ENCODE measurements around the gene MLC1.

MLC1 gene

DNA sequence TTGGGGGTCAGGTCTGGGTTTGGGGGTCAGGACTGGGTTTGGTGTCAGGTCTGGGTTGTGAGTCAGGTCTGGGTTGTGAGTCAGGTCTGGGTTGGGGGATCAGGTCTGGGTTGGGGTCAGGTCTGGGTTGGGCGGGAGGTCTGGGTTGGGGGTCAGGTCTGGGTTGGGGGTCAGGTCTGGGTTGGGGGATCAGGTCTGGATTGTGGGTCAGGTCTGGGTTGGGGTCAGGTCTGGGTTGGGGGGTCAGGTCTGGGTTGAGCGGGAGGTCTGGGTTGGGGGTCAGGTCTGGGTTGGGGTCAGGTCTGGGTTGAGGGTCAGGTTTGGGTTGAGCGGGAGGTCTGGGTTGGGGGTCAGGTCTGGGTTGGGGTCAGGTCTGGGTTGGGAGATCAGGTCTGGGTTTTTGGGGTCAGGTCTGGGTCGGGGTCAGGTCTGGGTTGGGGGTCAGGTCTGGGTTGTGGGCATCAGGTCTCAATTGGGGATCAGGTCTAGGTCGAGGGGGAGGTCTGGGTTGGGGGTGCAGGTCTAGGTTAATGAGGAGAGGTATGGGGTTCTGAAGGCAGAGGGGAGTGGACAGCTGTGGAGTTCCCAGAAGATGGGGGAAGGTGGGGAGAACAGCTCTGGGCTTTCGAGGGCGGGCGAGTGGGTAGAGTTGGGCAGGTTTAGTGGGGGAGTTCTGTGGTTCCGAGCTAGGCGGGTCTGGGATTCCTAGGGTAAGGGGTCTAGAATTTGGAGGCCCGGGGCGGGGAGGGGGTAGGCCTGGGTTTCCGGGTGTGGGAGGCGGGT is 27.8 kb downstream of the MLC1 start:
- no peak for DNase-seq

GRCh38 chr22:50056214-50056972 is 28.8 kb downstream of the MLC1 start:
- DNase-seq, result no peak

DNA sequence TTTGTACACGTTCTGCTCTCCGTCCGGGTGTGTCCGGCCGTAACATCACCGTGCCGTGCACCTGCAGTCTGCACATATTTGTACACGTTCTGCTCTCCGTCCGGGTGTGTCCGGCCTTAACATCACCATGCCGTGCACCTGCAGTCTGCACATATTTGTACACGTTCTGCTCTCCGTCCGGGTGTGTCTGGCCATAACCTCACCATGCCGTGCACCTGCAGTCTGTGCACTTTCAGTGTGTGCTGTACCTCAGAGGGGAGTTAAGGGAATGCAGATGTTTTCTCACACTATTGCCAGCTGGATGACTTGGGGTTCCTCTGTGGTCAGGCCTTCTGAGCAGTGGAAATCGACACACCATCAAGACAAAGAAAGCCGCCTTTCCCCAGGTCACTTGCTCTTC is 31.4 kb downstream of the MLC1 start:
- no peak for DNase-seq

GRCh38 chr22:50051930-50052329 is 33.3 kb downstream of the MLC1 start:
- no peak for DNase-seq

- DNase-seq, result no peak
Observed at GRCh38 chr22:50049299-50050195, 35.7 kb downstream of the MLC1 start.

GRCh38 chr22:50048836-50049235 is 36.4 kb downstream of the MLC1 start:
- no peak for DNase-seq

DNA sequence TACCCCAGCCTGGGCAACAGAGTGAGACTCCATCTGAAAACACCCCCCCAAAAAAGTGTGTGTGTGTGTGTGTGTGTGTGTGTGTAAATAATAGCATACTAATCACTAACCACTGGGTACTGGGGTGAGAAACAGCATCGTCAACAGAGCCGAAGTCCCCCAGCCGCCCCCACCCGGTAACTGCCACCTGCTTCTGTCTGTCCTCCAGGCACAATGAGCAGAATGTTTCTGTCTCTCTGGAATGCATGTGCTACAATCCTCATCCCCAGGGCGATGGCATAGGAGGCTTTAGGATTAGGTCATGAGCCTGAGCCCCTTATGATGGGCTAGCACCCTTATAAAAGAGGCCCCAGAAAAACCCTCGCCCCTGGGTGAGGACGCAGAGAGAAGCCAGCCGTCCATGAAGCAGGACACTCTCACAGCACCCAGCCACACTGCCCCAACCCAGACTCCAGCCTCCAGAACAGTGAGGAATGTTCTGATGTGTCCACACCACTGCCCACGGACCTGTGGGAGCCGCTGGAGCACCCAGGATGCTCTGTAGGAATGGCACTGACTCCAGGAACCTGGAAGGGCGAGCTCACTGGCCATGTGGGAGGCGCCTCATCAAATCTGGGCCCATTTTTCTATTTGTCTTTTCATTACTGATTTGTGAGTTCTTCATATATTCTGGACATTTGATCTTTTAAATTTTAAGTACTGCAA is 37.0 kb downstream of the MLC1 start:
- DNase-seq, result no peak

DNA sequence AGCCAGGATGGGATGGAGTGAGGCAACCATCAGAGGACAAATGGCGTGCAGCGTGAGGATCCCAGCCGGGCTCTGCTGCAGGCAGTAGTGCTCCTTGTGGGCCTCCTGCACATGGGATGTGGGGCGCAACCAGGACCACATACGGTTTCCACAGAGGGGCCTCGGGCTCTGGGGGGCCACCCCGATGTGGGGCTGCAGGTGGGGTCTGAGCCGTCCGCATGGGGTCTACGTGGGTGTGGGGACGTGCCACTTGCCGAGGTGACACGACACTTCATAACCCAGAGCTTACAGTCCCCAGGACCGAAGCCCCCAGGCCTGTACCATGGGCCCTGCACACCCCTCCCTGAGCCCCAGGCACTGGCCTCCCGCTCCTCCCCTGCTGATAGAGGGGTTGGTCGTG is 37.9 kb downstream of the MLC1 start:
- no peak for DNase-seq

DNA sequence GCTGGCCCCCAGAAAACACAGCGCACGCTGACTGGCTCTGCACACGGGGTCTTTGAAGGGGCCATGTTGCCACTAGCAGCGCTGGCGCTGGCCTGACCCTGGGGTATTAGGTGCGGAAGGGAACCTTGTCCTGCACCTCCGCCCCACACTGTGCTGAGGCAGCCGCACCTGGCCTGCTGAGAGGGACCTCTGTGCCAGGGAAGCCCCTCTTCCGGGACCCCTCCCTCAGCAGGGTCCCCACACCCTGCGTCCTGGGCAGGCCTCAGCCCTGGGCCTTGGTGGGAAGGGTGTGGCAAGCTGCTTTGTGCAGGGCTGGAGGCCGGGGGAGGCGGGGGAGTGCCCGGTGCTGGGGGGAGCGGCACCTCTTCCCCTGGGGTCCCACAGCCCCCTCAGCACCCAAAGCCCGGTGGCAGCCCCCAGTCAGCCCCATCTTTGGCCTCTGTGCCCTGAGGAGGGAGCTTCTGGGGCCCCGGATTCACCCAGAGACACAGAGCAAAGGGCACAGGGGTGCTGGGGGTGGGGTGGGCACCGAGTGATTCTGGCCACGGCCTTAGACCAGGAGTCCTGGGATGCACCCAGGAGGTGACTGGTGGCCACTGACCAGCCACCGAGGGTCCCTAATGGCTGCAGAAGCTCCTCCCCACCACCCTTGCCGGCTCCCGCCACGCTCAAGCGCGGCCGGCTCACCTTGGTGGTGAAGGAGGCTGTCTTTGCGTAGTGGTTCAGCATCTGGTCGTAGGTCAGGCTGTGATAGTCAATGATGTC is 38.6 kb downstream of the MLC1 start:
- no peak for DNase-seq

DNA sequence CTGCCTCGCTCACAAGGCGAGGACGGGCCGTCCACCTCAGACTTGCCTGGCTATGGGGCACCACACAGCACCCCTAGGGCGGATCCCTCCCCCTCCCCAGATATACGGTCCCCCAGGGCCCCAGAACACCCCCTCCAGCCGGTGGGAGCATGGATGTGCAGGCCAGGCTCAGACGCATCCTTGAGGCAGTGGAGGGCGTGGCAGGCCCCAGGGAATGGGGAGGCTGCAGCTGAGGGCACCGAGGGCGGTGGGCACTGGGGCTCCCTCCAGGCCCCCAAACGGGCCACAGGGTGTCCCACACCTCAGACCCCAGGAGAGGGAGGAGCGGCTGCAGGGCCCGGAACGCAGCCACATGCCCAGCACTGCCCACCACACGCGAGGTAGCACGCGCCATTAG is 39.2 kb downstream of the MLC1 start:
- no peak for DNase-seq

- no peak for DNase-seq
Observed at GRCh38 chr22:50045211-50046018, 39.8 kb downstream of the MLC1 start.

DNA sequence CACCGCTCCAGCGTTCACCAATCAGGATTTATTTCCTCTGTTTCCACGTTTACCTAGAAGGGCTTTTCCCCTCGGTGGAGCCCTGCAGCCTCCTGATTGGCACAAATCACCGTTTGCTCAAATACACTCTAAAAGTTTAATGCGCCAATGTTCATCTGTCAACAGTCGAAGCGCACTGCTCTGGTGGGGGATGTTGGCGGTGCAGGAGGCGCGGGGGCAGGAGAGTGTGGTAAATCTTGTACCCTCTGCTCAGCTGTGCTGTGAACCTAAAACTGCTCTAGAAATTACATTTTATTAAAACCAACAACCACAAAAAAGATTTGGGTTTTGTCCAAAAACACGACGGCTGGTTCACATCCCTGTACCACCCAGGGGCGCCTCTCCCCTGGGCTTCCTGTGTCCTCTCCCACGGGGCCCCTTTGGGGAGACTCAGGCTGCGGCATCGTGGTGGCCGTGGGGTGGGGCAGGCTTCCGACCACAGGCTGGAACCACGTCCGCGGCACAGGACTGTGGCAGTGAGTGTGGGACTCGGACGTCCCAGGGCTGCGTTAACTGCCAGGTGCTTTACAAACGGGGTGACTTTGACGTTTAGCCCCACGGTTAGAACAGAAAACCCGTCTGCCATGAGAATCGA is 40.6 kb downstream of the MLC1 start:
- DNase-seq, result no peak

GRCh38 chr22:50041361-50042065 is 43.7 kb downstream of the MLC1 start:
- no peak for DNase-seq

GRCh38 chr22:50040717-50041116 is 44.5 kb downstream of the MLC1 start:
- DNase-seq, result no peak

- DNase-seq, result no peak
Observed at GRCh38 chr22:50039669-50040443, 45.4 kb downstream of the MLC1 start.

- no peak for DNase-seq
Observed at GRCh38 chr22:50035976-50036724, 49.1 kb downstream of the MLC1 start.

DNA sequence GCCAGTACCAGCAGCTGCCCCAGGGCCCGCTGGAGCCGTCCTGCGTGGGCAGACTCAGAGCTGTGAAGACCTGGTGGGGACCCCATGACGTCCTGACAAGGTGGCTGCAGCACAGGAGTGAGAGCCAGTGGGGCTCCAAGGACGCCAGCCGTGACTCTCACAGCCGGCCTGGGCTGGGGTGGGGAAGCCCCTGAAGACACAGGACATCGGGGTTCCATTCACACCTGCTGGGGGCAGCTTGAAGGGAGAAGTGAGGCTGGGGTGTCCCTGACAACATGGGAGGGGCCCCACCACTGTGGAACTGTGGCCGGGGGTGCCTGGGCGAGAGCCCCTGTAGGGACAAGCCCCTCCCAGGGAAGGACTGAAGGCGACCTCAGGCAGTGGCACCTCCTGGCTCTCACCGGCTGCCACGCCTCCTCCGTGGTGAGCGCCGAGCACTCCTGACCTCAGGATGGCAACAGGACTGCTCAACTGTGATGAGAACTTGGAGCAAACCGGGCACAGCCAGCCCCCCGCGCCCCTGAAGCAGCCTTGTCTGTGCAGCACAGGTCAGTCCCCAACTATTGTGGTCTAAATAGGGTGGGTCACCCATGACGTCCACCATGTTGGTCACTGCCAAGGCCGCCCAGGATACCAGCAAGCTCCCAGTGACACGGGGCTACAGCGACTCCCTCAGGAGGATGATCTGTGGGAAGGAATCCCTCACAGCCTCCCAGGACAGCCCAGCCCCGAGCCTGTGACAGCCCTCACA is 49.9 kb downstream of the MLC1 start:
- DNase-seq, result no peak

All from CD4-positive, alpha-beta T cell treated with Interleukin-4 for 4 hours (primary cell).